PC-9 (cell line): ENCODE measurements around the gene TSPYL6. TPM values are rescaled to one million over a fixed set of nuclear protein-coding genes. Genes with fewer than 3 reads are reported as not detected.

Experiments used
- BruUV-seq: library from RNA; stranded (reverse); fragments of 400-500 nt; replicated peaks from 2 replicates; lab custom pipeline; 2021; lab: Mats Ljungman, UMichigan
- CTCF ChIA-PET: fragments of 300-600 bp; sonication (Branson Sonifier 250); formaldehyde crosslinking; loops from one replicate; lab custom pipeline; 2022; ENCODE audit warnings: antibody characterized with exemption; lab: Charles Lee
- POLR2A ChIA-PET: fragments of 300-600 bp; sonication (Branson Sonifier 250); formaldehyde crosslinking; loops from one replicate; lab custom pipeline; 2022; ENCODE audit warnings: antibody characterized with exemption; ENCODE audit not compliant: unreplicated experiment; lab: Charles Lee
- DNase-seq, 2 experiments: peaks; one replicate each; pipeline versions ENCODE4 v3.0.0 to v3.0.0-alpha.2; 2015 to 2022; ENCODE audit warnings: mixed read lengths in 1 of 2
- H2AFZ ChIP-seq: fragments of 200-600 bp; sonication (generic); 2 replicates; pipeline ENCODE4 v1.8.1; 2017; ENCODE audit warnings: antibody characterized with exemption
- H3F3A ChIP-seq: fragments of 200-600 bp; sonication (generic); 2 replicates; pipeline ENCODE4 v1.8.1; 2017; ENCODE audit warnings: antibody characterized with exemption, mild to moderate bottlenecking, low read depth; ENCODE audit not compliant: insufficient read depth
- H3K27ac ChIP-seq: fragments of 200-600 bp; sonication (generic); 2 replicates; pipeline ENCODE4 v1.6.1; 2016; ENCODE audit warnings: mixed run types
- H3K27me3 ChIP-seq: fragments of 200-600 bp; sonication (generic); 2 replicates; pipeline ENCODE4 v1.6.1; 2016; ENCODE audit warnings: low read depth, mixed run types; ENCODE audit not compliant: insufficient read depth
- H3K36me3 ChIP-seq: fragments of 200-600 bp; sonication (generic); 2 replicates; pipeline ENCODE4 v1.6.1; 2016; ENCODE audit warnings: low read depth, mixed run types
- H3K4me1 ChIP-seq: fragments of 200-600 bp; sonication (generic); replicated peaks from 2 replicates; pipeline ENCODE4 v1.6.1; 2016; ENCODE audit warnings: mixed run types; ENCODE audit not compliant: insufficient read depth
- H3K4me2 ChIP-seq: fragments of 200-600 bp; sonication (generic); 2 replicates; pipeline ENCODE4 v1.6.1; 2017; ENCODE audit warnings: mixed run types
- H3K4me3 ChIP-seq: fragments of 200-600 bp; sonication (generic); 2 replicates; pipeline ENCODE4 v1.6.1; 2016; ENCODE audit warnings: mixed run types
- H3K79me2 ChIP-seq: fragments of 200-600 bp; sonication (generic); 2 replicates; pipeline ENCODE4 v1.6.1; 2017; ENCODE audit warnings: low read depth, mixed run types
- H3K9me2 ChIP-seq: fragments of 200-600 bp; sonication (generic); 2 replicates; pipeline ENCODE4 v1.8.1; 2017; ENCODE audit warnings: mild to moderate bottlenecking; ENCODE audit not compliant: insufficient read depth
- H3K9me3 ChIP-seq: fragments of 200-600 bp; sonication (generic); 2 replicates; pipeline ENCODE4 v1.8.1; 2016; ENCODE audit warnings: low read depth; ENCODE audit not compliant: insufficient read depth
- H4K20me1 ChIP-seq: fragments of 200-600 bp; sonication (generic); 2 replicates; pipeline ENCODE4 v1.8.1; 2017; ENCODE audit not compliant: insufficient read depth
- EZH2 ChIP-seq: fragments of 200-600 bp; sonication (generic); IDR thresholded peaks from 2 replicates; pipeline ENCODE4 v1.8.0; 2017; ENCODE audit warnings: antibody characterized with exemption, low read depth
- intact Hi-C: fragments of 100-400 bp; cut with micrococcal nuclease; formaldehyde crosslinking; loops from one replicate; pipeline ENCODE4 v1.10.0; 2022; ENCODE audit not compliant: unreplicated experiment
- total RNA-seq: library from RNA; stranded (reverse); gene quantifications from 2 replicates; pipeline ENCODE4 v1.2.3, GENCODE V29; 2021
- TF ChIP-seq, protein P1 (sequence below): fragments of 200-600 bp; sonication (generic); conservative IDR thresholded peaks from 2 replicates; pipeline ENCODE4 v1.6.1; 2017; ENCODE audit warnings: mixed run types, antibody characterized with exemption, mild to moderate bottlenecking, moderate library complexity

The TSPYL6 gene
- total RNA-seq, 1 experiment from 2014 or later, result not detected

DNA sequence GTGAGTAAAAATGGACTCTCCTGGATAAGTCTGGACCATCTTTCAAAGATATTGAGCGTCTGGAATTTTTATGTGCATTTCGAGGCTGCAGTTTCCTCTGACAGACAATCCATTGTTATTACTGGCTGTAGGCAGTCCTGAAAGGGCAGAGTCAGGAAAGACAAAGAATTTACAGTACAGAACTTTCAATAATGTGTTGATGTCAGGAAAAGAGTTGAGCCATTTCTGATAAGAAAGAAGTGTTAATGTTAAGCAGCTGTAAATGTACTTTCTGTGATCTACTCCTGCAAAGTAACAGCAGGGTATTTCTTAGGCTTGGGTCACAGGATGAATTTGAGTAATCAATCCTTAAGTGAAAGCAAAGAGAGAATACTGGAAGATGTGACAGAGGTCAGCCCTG lies 29.8 kb downstream of the TSPYL6 start:
- Histone ChIP-seq H4K20me1 (no peaks in the 10 kb centered on the region), H3K4me3 (no peak overlapping the region), H3F3A (no peaks in the 10 kb centered on the region), H3K79me2 (no peaks in the 10 kb centered on the region), H3K4me1 (no peaks in the 10 kb centered on the region), H2AFZ (no peak overlapping the region), H3K27me3 (no peaks in the 10 kb centered on the region), H3K27ac (no peak overlapping the region), H3K9me3 (no peaks in the 10 kb centered on the region), H3K36me3 (no peaks in the 10 kb centered on the region), H3K9me2 (no peaks in the 10 kb centered on the region; the same call in 1 of the 2 replicates), H3K4me2 (no peak overlapping the region)
- no TSS peak for BruUV-seq
- ChIA-PET CTCF (no interaction called here), POLR2A (no interaction called here)
- no peak for DNase-seq
- TF ChIP-seq EZH2, result no peak
- TF ChIP-seq, protein P1, sequence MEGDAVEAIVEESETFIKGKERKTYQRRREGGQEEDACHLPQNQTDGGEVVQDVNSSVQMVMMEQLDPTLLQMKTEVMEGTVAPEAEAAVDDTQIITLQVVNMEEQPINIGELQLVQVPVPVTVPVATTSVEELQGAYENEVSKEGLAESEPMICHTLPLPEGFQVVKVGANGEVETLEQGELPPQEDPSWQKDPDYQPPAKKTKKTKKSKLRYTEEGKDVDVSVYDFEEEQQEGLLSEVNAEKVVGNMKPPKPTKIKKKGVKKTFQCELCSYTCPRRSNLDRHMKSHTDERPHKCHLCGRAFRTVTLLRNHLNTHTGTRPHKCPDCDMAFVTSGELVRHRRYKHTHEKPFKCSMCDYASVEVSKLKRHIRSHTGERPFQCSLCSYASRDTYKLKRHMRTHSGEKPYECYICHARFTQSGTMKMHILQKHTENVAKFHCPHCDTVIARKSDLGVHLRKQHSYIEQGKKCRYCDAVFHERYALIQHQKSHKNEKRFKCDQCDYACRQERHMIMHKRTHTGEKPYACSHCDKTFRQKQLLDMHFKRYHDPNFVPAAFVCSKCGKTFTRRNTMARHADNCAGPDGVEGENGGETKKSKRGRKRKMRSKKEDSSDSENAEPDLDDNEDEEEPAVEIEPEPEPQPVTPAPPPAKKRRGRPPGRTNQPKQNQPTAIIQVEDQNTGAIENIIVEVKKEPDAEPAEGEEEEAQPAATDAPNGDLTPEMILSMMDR, result no peak
- intact Hi-C loops, result no loop called here

DNA sequence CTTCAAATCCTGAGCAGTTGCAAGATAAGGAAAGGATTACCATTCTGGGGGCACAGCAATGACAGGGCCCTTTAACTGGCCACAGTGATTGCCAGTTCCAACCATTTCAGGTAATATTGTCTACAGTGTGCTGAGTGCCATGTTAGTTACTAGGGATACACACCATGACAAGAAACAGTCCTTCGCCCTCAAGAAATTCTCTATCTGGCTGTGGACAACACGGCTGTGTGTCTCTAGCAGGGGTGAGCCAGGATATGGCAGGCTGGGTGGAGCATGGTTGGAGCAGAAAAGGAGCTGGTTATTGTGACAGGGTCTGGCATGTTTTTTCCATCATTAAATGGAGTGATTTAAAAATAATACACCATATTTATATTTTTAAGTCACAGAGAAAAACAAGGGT lies 31.0 kb downstream of the TSPYL6 start:
- Histone ChIP-seq H3K79me2 (no peaks in the 10 kb centered on the region), H3K27ac (no peak overlapping the region), H3K9me3 (no peaks in the 10 kb centered on the region), H3K9me2 (0 out of 2 replicates have a peak, but pooled peaks cover 3% of the 10 kb centered on the region), H3K27me3 (no peaks in the 10 kb centered on the region), H2AFZ (no peak overlapping the region), H3K36me3 (no peaks in the 10 kb centered on the region), H3K4me1 (no peaks in the 10 kb centered on the region), H3K4me2 (no peak overlapping the region), H4K20me1 (no peaks in the 10 kb centered on the region), H3F3A (no peaks in the 10 kb centered on the region), H3K4me3 (no peak overlapping the region)
- DNase-seq, result no peak
- no TSS peak for BruUV-seq
- POLR2A ChIA-PET, result no interaction called here
- CTCF ChIA-PET, result no interaction called here
- TF ChIP-seq EZH2, result no peak
- TF ChIP-seq, protein P1, result no peak
- intact Hi-C loops, result no loop called here

DNA sequence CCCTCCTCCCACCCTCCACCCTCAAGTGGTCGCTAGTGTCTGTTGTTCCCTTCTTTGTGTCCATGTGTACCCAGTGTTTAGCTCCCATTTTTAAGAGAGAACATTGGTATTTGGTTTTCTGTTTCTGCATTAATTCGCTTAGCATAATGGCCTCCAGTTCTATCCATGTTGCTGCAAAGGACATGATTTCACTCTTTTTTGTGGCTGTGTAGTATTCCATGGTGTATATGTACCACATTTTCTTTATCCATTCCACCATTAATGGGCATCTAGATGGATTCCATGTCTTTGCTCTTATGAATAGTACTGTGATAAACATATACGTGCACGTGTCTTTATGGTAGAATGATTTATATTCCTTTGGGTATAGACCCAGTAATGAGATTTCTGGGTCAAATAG lies 42.9 kb downstream of the TSPYL6 start:
- Histone ChIP-seq H3K27ac (no peak overlapping the region), H3K27me3 (no peaks in the 10 kb centered on the region), H3K36me3 (no peaks in the 10 kb centered on the region), H2AFZ (no peak overlapping the region), H3F3A (no peaks in the 10 kb centered on the region), H3K4me3 (no peak overlapping the region), H3K79me2 (no peaks in the 10 kb centered on the region), H3K9me2 (no peaks in the 10 kb centered on the region), H4K20me1 (no peaks in the 10 kb centered on the region), H3K4me1 (0 out of 2 replicates have a peak, but pooled peaks cover 6% of the 10 kb centered on the region), H3K4me2 (no peak overlapping the region), H3K9me3 (peaks cover 4% of the 10 kb centered on the region)
- no TSS peak for BruUV-seq
- ChIA-PET CTCF (no interaction called here), POLR2A (no interaction called here)
- TF ChIP-seq EZH2, result no peak
- TF ChIP-seq, protein P1, result no peak
- no peak for DNase-seq
- intact Hi-C loops, result loop anchor here (10.0 kb wide), 1 partner anchor 122 kb away; a partner anchor contains a TSS
